GM19328 (cell line): ENCODE data around the gene BCAM.

ENCODE experiments used
- ATAC-seq: cut with Tn5 transposase; IDR thresholded peaks from one replicate; pipeline ENCODE4 v1.9.1; 2021; ENCODE audit warnings: mild to moderate bottlenecking, moderate library complexity; ENCODE audit not compliant: unreplicated experiment

Gene BCAM

GRCh38 chr19:44789943-44790483 lies 18.9 kb upstream of the BCAM start:
- no peak for ATAC-seq

GRCh38 chr19:44792281-44792680 lies 16.6 kb upstream of the BCAM start:
- no peak for ATAC-seq

- no peak for ATAC-seq
Measured at GRCh38 chr19:44794610-44795009, 14.3 kb upstream of the BCAM start.

GRCh38 chr19:44795398-44795987 lies 13.4 kb upstream of the BCAM start:
- no peak for ATAC-seq

GRCh38 chr19:44796701-44797115 lies 12.2 kb upstream of the BCAM start:
- no peak for ATAC-seq

GRCh38 chr19:44799627-44800346 lies 9.1 kb upstream of the BCAM start:
- no peak for ATAC-seq

GRCh38 chr19:44800461-44800860 lies 8.4 kb upstream of the BCAM start:
- ATAC-seq = no peak

GRCh38 chr19:44803442-44804428 lies 5.2 kb upstream of the BCAM start:
- ATAC-seq = no peak

GRCh38 chr19:44806291-44806690 lies 2.6 kb upstream of the BCAM start:
- no peak for ATAC-seq

- ATAC-seq = no peak
Measured at GRCh38 chr19:44807162-44807561, 1.7 kb upstream of the BCAM start.

- no peak for ATAC-seq
Measured at GRCh38 chr19:44807652-44808462, 1.0 kb upstream of the BCAM start.

GRCh38 chr19:44809577-44810233 lies 802 bp downstream of the BCAM start:
- no peak for ATAC-seq

GRCh38 chr19:44810234-44811121 lies 1.6 kb downstream of the BCAM start:
- ATAC-seq = no peak

- ATAC-seq = no peak
Measured at GRCh38 chr19:44811122-44811419, 2.2 kb downstream of the BCAM start.

GRCh38 chr19:44812142-44812718 lies 3.3 kb downstream of the BCAM start:
- ATAC-seq = no peak

- no peak for ATAC-seq
Measured at GRCh38 chr19:44813070-44813840, 4.4 kb downstream of the BCAM start.

- ATAC-seq = no peak
Measured at GRCh38 chr19:44813841-44814470, 5.1 kb downstream of the BCAM start.

GRCh38 chr19:44814517-44814916 lies 5.6 kb downstream of the BCAM start:
- no peak for ATAC-seq
